ENCODE data around the gene C11orf42. TPM values are rescaled to one million over a fixed set of nuclear protein-coding genes. Genes with fewer than 3 reads are reported as not detected.
A peak's percentile ranks its signal among the peaks of the same experiment; 100 is the strongest.

The C11orf42 gene
- total RNA-seq, 1 experiment from 2014 or later, result not detected

GRCh38 chr11:6224421-6224820, 19.1 kb downstream of the C11orf42 start:
- no peaks in the 10 kb centered on the region for H3K9me3 Mint-ChIP-seq
- no peak overlapping the region for H3K4me3 Mint-ChIP-seq
- H3K4me1 Mint-ChIP-seq, result no peaks in the 10 kb centered on the region
- no peak for DNase-seq
- no peak overlapping the region for H3K14ac ChIP-seq (ENCODE audit: insufficient read depth, low read length)
- no peak overlapping the region for H2BK5ac ChIP-seq (ENCODE audit: insufficient read length, low read length)
- H2AK5ac ChIP-seq (ENCODE audit: insufficient read length, low read length), result no peak overlapping the region
- no CpG with 5 or more reads among the region's 3 CpGs for WGBS (ENCODE audit: extremely low coverage, insufficient read length, low lambda C conversion rate)
- H4K20me1 ChIP-seq (ENCODE audit: control insufficient read depth, insufficient read depth, insufficient read length), result no peaks in the 10 kb centered on the region
- no peak overlapping the region for H3K23ac ChIP-seq (ENCODE audit: insufficient read length, low read depth, low read length)
- H3K9me3 ChIP-seq (ENCODE audit: control insufficient read depth, low read depth, low read length), result no peaks in the 10 kb centered on the region
- no peaks in the 10 kb centered on the region for H3K4me1 ChIP-seq (ENCODE audit: insufficient read depth, low read length)
- H3K27me3 Mint-ChIP-seq (ENCODE audit: low read depth), result no peaks in the 10 kb centered on the region
- H3K4me2 ChIP-seq (ENCODE audit: insufficient read depth, insufficient read length, low read length), result no peak overlapping the region
- no peak overlapping the region for H3K4ac ChIP-seq (ENCODE audit: low read depth, low read length)
- peaks cover 11 to 36% (median 21%) of the 10 kb centered on the region in 3 experiments; a peak in 5 of 7 replicates for H3K36me3 Mint-ChIP-seq (ENCODE audit: insufficient read depth in 1 of 3, low read depth in 3 of 3)
- no peak overlapping the region for H2BK20ac ChIP-seq (ENCODE audit: low read depth, low read length, poor library complexity, severe bottlenecking)
- TF ChIP-seq CTCF (conservative IDR thresholded peaks at IDR 0.05), result no peak
- no peak overlapping the region for H2AFZ ChIP-seq (ENCODE audit: low read length)
- H3K27me3 ChIP-seq (ENCODE audit: insufficient read depth, low read length), result no peaks in the 10 kb centered on the region
- H2BK15ac ChIP-seq (ENCODE audit: low read depth, low read length), result no peak overlapping the region
- no peak overlapping the region for H3K18ac ChIP-seq (ENCODE audit: insufficient read length, low read depth, low read length)
- 0 out of 2 replicates have a peak, but pooled peaks cover 2% of the 10 kb centered on the region for H3K79me2 ChIP-seq (ENCODE audit: insufficient read depth, low read length)
- no peak overlapping the region for H3K9ac ChIP-seq (ENCODE audit: extremely low read depth, insufficient read length, low read length)
- H2BK12ac ChIP-seq (ENCODE audit: insufficient read length, low read depth, low read length), result no peak overlapping the region
- H3T11ph ChIP-seq (ENCODE audit: low read length), result no peak overlapping the region
- no peak overlapping the region for H3K56ac ChIP-seq (ENCODE audit: insufficient read length, low read depth, low read length)
- H3K27ac ChIP-seq (ENCODE audit: insufficient read length, low read depth, low read length), result no peak overlapping the region
- H2BK120ac ChIP-seq (ENCODE audit: low read depth, low read length, poor library complexity, severe bottlenecking), result no peak overlapping the region
- H3K27ac Mint-ChIP-seq, result 0 out of 7 replicates have a peak overlapping the region, but pooled peaks of 1 of the 3 experiments have one; percentile 22
- H4K8ac ChIP-seq (replicated peaks; ENCODE audit: insufficient read length, low read depth, low read length), result no peak overlapping the region
- H4K5ac ChIP-seq (ENCODE audit: insufficient read length, low read depth, low read length), result no peak overlapping the region
- H3K79me1 ChIP-seq (ENCODE audit: insufficient read depth, low read depth, low read length, poor library complexity, severe bottlenecking), result no peaks in the 10 kb centered on the region
- H3K23me2 ChIP-seq (ENCODE audit: insufficient read length, low read depth, low read length, poor library complexity, severe bottlenecking), result no peaks in the 10 kb centered on the region
- no peak overlapping the region for H4K91ac ChIP-seq (ENCODE audit: insufficient read length, low read depth, low read length)
